HEK293 (cell line): ENCODE measurements around the gene PTPN18.

Experiments
- CTCF ChIA-PET: fragments of 350-600 bp; formaldehyde crosslinking; extraction: SDS; loops from one replicate; lab custom pipeline; 2021; ENCODE audit warnings: antibody characterized with exemption; lab: Yijun Ruan, JAX
- POLR2A ChIA-PET: fragments of 300-600 bp; formaldehyde crosslinking; extraction: SDS; loops from one replicate; lab custom pipeline; 2020; ENCODE audit warnings: antibody characterized with exemption, inconsistent platforms; lab: Yijun Ruan, JAX
- H3K27ac ChIP-seq: fragments of 200-500 bp; sonication (Bioruptor generic); 2 replicates; pipeline ENCODE4 v1.5.1; 2014; ENCODE audit warnings: low read depth, low read length, control low read depth, inconsistent platforms; ENCODE audit errors: extremely low read depth
- H3K36me3 ChIP-seq, 2 experiments: fragments of 200-500 bp in 1 of 2; sonication (Bioruptor generic) in 1 of 2; 1 replicate in 1 of 2; 2 replicates in 1 of 2; pipeline ENCODE4 v1.5.1; 2014 to 2017; ENCODE audit warnings: inconsistent platforms in 2 of 2, low read length in 2 of 2; ENCODE audit not compliant: control insufficient read depth in 2 of 2, insufficient read depth in 1 of 2
- H3K4me1 ChIP-seq: fragments of 200-500 bp; sonication (Bioruptor generic); 2 replicates; pipeline ENCODE4 v1.5.1; 2014; ENCODE audit warnings: mild to moderate bottlenecking, low read length, inconsistent platforms; ENCODE audit not compliant: control insufficient read depth, insufficient read depth
- H3K4me3 ChIP-seq: 2 replicates; pipeline ENCODE4 v1.5.1; 2011; ENCODE audit warnings: low read depth, mild to moderate bottlenecking, control low read depth, low read length, moderate library complexity
- H3K9me3 ChIP-seq: fragments of 200-500 bp; sonication (Bioruptor generic); 2 replicates; pipeline ENCODE4 v1.5.1; 2014; ENCODE audit warnings: low read depth, low read length, inconsistent platforms; ENCODE audit not compliant: control insufficient read depth, insufficient read depth
- HOXA7 ChIP-seq: sonication (generic); formaldehyde crosslinking; IDR thresholded peaks from 2 replicates; pipeline ENCODE4 v1.8.1; 2022; ENCODE audit warnings: missing genetic modification reagents, borderline replicate concordance
- SCRT1 ChIP-seq: fragments of 450-650 bp; formaldehyde crosslinking; IDR thresholded peaks from 2 replicates; pipeline ENCODE4 v1.5.1; 2016; ENCODE audit warnings: missing biosample characterization, missing genetic modification characterization, borderline replicate concordance
- SCRT2 ChIP-seq: fragments of 450-650 bp; formaldehyde crosslinking; IDR thresholded peaks from 2 replicates; pipeline ENCODE4 v1.5.1; 2016; ENCODE audit warnings: missing biosample characterization, missing genetic modification characterization
- TCF7L2 ChIP-seq: IDR thresholded peaks from 2 replicates; pipeline ENCODE4 v1.6.1; 2011; ENCODE audit warnings: low read depth, mild to moderate bottlenecking, inconsistent platforms, low read length, moderate library complexity, borderline replicate concordance
- TRIM28 ChIP-seq: IDR thresholded peaks from 2 replicates; pipeline ENCODE4 v1.6.1; 2011; ENCODE audit warnings: low read length, control low read depth, borderline replicate concordance
- YY1 ChIP-seq: fragments of 450-650 bp; formaldehyde crosslinking; IDR thresholded peaks from 2 replicates; pipeline ENCODE4 v1.5.1; 2018; ENCODE audit warnings: missing biosample characterization, missing genetic modification characterization
- ZBTB10 ChIP-seq: fragments of 450-650 bp; formaldehyde crosslinking; IDR thresholded peaks from 2 replicates; pipeline ENCODE4 v1.5.1; 2016; ENCODE audit warnings: missing biosample characterization, missing genetic modification characterization
- ZBTB11 ChIP-seq: fragments of 450-650 bp; formaldehyde crosslinking; conservative IDR thresholded peaks from 2 replicates; pipeline ENCODE4 v1.5.1; 2016; ENCODE audit warnings: low read depth, missing biosample characterization, missing genetic modification characterization
- ZBTB6 ChIP-seq: fragments of 450-650 bp; formaldehyde crosslinking; IDR thresholded peaks from 2 replicates; pipeline ENCODE4 v1.5.1; 2017; ENCODE audit warnings: missing biosample characterization, missing genetic modification characterization
- ZBTB7A ChIP-seq: fragments of 450-650 bp; formaldehyde crosslinking; IDR thresholded peaks from 2 replicates; pipeline ENCODE4 v1.5.1; 2016; ENCODE audit warnings: low read depth, missing biosample characterization, missing genetic modification characterization
- ZIC2 ChIP-seq: fragments of 450-650 bp; formaldehyde crosslinking; IDR thresholded peaks from 2 replicates; pipeline ENCODE4 v1.5.1; 2016; ENCODE audit warnings: missing biosample characterization, missing genetic modification characterization
- ZNF19 ChIP-seq: fragments of 450-650 bp; formaldehyde crosslinking; IDR thresholded peaks from 2 replicates; pipeline ENCODE4; 2016; ENCODE audit warnings: missing biosample characterization, missing genetic modification characterization, low read depth
- ZNF221 ChIP-seq: fragments of 450-650 bp; formaldehyde crosslinking; IDR thresholded peaks from 2 replicates; pipeline ENCODE4 v1.5.1; 2017; ENCODE audit warnings: missing biosample characterization, missing genetic modification characterization, borderline replicate concordance
- ZNF23 ChIP-seq: fragments of 450-650 bp; formaldehyde crosslinking; IDR thresholded peaks from 2 replicates; pipeline ENCODE4 v1.5.1; 2016; ENCODE audit warnings: missing biosample characterization, missing genetic modification characterization, borderline replicate concordance
- ZNF335 ChIP-seq: fragments of 450-650 bp; formaldehyde crosslinking; conservative IDR thresholded peaks from 2 replicates; pipeline ENCODE4 v1.5.1; 2016; ENCODE audit warnings: missing biosample characterization, missing genetic modification characterization
- ZNF514 ChIP-seq: fragments of 450-650 bp; formaldehyde crosslinking; IDR thresholded peaks from 2 replicates; pipeline ENCODE4 v1.5.1; 2016; ENCODE audit warnings: missing biosample characterization, missing genetic modification characterization
- ZNF549 ChIP-seq: fragments of 450-650 bp; IDR thresholded peaks from 2 replicates; pipeline ENCODE4 v1.5.1; 2018; ENCODE audit warnings: missing biosample characterization, missing genetic modification characterization, mild to moderate bottlenecking, inconsistent platforms, moderate library complexity
- ZNF571 ChIP-seq: fragments of 450-650 bp; formaldehyde crosslinking; IDR thresholded peaks from 2 replicates; pipeline ENCODE4 v1.5.0; 2017; ENCODE audit warnings: missing biosample characterization, missing genetic modification characterization
- ZNF639 ChIP-seq: fragments of 450-650 bp; formaldehyde crosslinking; IDR thresholded peaks from 2 replicates; pipeline ENCODE4 v1.5.1; 2016; ENCODE audit warnings: missing biosample characterization, missing genetic modification characterization
- ZNF704 ChIP-seq: fragments of 450-650 bp; formaldehyde crosslinking; IDR thresholded peaks from 2 replicates; pipeline ENCODE4 v1.5.1; 2016; ENCODE audit warnings: missing biosample characterization, missing genetic modification characterization
- ZNF768 ChIP-seq: fragments of 450-650 bp; formaldehyde crosslinking; IDR thresholded peaks from 2 replicates; pipeline ENCODE4 v1.5.1; 2018; ENCODE audit warnings: missing biosample characterization, mild to moderate bottlenecking, missing genetic modification characterization
- ZSCAN23 ChIP-seq: fragments of 450-650 bp; formaldehyde crosslinking; IDR thresholded peaks from 2 replicates; pipeline ENCODE4 v1.5.1; 2016; ENCODE audit warnings: missing biosample characterization, missing genetic modification characterization

Gene PTPN18

GRCh38 chr2:130342533-130343275 is 13.2 kb upstream of the PTPN18 start, which contains the start of gene IMP4 (continued):
- no peak for TF ChIP-seq ZNF19 (tag by site-specific recombination)
- peak; percentile 95 for TF ChIP-seq ZNF335
- TF ChIP-seq ZNF514 (tag by site-specific recombination), result no peak
- TF ChIP-seq ZNF639 (tag by site-specific recombination), result no peak
- no peak for TF ChIP-seq SCRT1
- TF ChIP-seq ZNF23 (tag by site-specific recombination), result no peak
- TF ChIP-seq ZSCAN23 (tag by site-specific recombination), result no peak
- no peak for TF ChIP-seq TRIM28
- TF ChIP-seq YY1 (tag by site-specific recombination), result peak; percentile 96
- 0 out of 2 replicates have a peak, but pooled peaks have one; percentile 23 for TF ChIP-seq ZBTB6 (tag by site-specific recombination)

GRCh38 chr2:130344578-130344977 is 11.3 kb upstream of the PTPN18 start:
- TF ChIP-seq ZBTB10 (no peak), ZBTB7A (no peak), ZNF549 (no peak), ZIC2 (tag by site-specific recombination) (no peak), TCF7L2 (no peak), ZNF571 (no peak), ZNF768 (no peak), ZNF704 (tag by site-specific recombination) (no peak), ZBTB11 (tag by site-specific recombination) (no peak), HOXA7 (CRISPR knock-in tag) (no peak), SCRT2 (tag by site-specific recombination) (no peak), ZNF221 (no peak)
- no peaks in the 10 kb centered on the region for H3K9me3 ChIP-seq
- peaks cover 11 to 65% of the 10 kb centered on the region in 2 experiments; a peak in 2 of 3 replicates for H3K36me3 ChIP-seq
- H3K4me3 ChIP-seq, result no peak overlapping the region
- H3K4me1 ChIP-seq, result no peaks in the 10 kb centered on the region
- CTCF ChIA-PET, result interaction anchor here (1.2 kb wide), 1 partner anchor 12 kb away, joined by 4 read pairs; no protein-coding TSS in a partner anchor
- no peak overlapping the region for H3K27ac ChIP-seq
- POLR2A ChIA-PET, result no interaction called here
